Cardiac muscle cell (in vitro differentiated cells and primary cell): Measurements from ENCODE around the gene FBXL19. TPM values are rescaled to one million over a fixed set of nuclear protein-coding genes. Genes with fewer than 3 reads are reported as not detected.

ENCODE experiments used
- DNase-seq, 2 donors: peaks; one replicate each; pipeline versions ENCODE4 v3.0.0 to v3.0.0-alpha.2; 2010 to 2017; ENCODE audit warnings: low read depth in 1 of 2, low spot score in 1 of 2
- H3K27ac ChIP-seq: fragments of 200-600 bp; sonication (generic); 2 replicates; pipeline ENCODE4 v1.5.1; 2016
- H3K27me3 ChIP-seq: fragments of 200-600 bp; sonication (generic); 2 replicates; pipeline ENCODE4 v1.6.0; 2016; ENCODE audit warnings: control low read depth
- H3K36me3 ChIP-seq: fragments of 200-600 bp; sonication (generic); 2 replicates; pipeline ENCODE4 v1.5.1; 2016; ENCODE audit warnings: control low read depth
- H3K4me1 ChIP-seq: fragments of 200-600 bp; sonication (generic); 2 replicates; pipeline ENCODE4 v1.8.1; 2017; ENCODE audit warnings: low read depth, mild to moderate bottlenecking, mixed run types
- H3K4me3 ChIP-seq: fragments of 200-600 bp; sonication (generic); 2 replicates; pipeline ENCODE4 v1.5.1; 2016; ENCODE audit warnings: mild to moderate bottlenecking
- H3K9me3 ChIP-seq: fragments of 200-600 bp; sonication (generic); 2 replicates; pipeline ENCODE4 v1.5.1; 2017; ENCODE audit warnings: low read depth, mild to moderate bottlenecking, control low read depth
- polyA plus RNA-seq: library from polyadenylated mRNA; unstranded; fragments of >200 nt; fragmentation: Nextera tagmentation; extraction: Ambion mirVana; gene quantifications from 2 replicates; pipeline ENCODE4 v1.2.1, GENCODE V29; 2016
- total RNA-seq: library from RNA; depleted of rRNA; stranded (reverse); fragments of >200 nt; gene quantifications from 2 replicates; pipeline ENCODE4 v1.2.3, GENCODE V29; 2016
- TF ChIP-seq, protein P1 (sequence below): IDR thresholded peaks from 2 replicates; pipeline ENCODE4 v1.5.1; 2012; ENCODE audit warnings: low read depth, mild to moderate bottlenecking, low read length

FBXL19 gene
- total and polyA plus RNA-seq, 2 experiments from 2014 or later: 4.0 to 60.0 TPM

DNA sequence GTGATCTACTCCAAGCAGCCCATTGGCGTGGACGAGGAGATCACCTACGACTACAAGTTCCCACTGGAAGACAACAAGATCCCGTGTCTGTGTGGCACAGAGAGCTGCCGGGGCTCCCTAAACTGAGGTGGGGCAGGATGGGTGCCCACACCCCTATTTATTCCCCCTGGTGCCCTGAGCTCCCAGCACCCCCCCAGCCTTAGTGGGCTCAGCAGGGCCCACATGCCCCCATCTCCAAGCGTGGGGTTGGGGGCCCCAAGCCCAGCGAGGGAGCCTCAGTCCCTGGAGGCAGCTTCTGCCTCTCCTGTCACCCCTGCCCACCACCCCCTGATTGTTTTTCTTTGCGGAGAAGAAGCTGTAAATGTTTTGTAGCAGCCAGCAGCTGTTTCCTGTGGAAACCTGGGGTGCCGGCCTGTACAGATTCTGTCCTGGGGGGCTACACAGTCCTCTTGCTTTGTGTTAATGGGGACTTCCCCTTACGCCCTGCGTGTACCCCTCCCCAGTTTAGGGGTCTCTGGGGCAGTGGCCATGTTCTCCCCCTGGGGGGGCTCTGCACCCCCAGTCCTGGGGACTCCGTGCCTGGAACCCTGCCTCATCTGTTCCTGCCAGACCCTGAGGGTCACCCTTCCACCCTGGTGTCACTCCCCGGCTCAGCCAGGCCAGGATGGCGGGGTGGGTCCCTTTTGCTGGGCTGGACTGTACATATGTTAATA is 60.7 kb downstream of the FBXL19 start:
- TF ChIP-seq, protein P1, sequence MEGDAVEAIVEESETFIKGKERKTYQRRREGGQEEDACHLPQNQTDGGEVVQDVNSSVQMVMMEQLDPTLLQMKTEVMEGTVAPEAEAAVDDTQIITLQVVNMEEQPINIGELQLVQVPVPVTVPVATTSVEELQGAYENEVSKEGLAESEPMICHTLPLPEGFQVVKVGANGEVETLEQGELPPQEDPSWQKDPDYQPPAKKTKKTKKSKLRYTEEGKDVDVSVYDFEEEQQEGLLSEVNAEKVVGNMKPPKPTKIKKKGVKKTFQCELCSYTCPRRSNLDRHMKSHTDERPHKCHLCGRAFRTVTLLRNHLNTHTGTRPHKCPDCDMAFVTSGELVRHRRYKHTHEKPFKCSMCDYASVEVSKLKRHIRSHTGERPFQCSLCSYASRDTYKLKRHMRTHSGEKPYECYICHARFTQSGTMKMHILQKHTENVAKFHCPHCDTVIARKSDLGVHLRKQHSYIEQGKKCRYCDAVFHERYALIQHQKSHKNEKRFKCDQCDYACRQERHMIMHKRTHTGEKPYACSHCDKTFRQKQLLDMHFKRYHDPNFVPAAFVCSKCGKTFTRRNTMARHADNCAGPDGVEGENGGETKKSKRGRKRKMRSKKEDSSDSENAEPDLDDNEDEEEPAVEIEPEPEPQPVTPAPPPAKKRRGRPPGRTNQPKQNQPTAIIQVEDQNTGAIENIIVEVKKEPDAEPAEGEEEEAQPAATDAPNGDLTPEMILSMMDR: no peak

DNA sequence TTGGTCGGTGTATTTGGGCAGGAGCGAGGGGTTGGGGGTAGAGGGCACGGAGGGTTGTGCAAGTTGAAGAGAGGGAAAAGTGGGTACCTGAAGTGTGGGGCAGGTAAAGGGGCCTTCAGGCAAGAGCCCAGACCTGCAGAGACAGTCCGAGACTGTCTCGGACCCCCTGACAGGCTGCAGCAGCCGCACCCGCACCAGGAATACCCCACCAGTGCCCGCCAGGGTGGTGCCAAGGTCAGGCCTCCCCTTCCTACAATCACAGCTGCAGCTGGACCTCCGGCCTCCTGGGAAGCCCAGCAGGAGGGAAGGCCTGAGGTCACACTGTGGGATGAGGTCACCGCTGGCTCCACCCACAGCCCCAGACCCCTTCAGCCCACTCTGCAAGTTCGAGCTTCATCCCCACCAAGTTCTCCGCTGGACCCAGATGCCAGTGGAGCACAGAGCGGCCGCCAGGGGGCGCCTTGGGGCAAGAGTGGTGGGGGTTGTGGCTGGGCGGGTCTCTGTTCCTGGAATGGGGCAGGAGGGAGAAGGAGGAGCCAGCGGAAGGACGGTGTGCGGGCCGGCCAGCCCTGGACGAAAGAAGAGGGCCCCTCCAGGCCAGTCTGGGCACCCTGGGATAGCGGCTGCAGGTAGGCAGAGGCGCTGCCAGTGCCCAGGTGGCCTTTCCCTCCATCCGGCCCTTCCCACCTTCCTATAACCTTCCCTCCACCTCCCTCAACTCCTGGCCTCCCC is 61.5 kb downstream of the FBXL19 start, which contains the start of gene HSD3B7:
TSS of gene HSD3B7 (plus strand) at position 539 of the 732 bp plus-strand sequence. CDS start 452 bp downstream, outside the sequence.
- Histone ChIP-seq H3K36me3 (peaks cover 20% of the 10 kb centered on the region), H3K27me3 (no peaks in the 10 kb centered on the region), H3K4me1 (peaks cover 6% of the 10 kb centered on the region), H3K9me3 (no peaks in the 10 kb centered on the region), H3K27ac (no peak within 1 kb of the TSS), H3K4me3 (no peak within 1 kb of the TSS)
- peak; percentile 85 to 88 for DNase-seq
- TF ChIP-seq, protein P1: peak; percentile 91

More for the DNA sequence above, 60.7 kb downstream of the FBXL19 start:
- Histone ChIP-seq H3K4me1 (peaks cover 6% of the 10 kb centered on the region), H3K27me3 (no peaks in the 10 kb centered on the region), H3K27ac (no peak overlapping the region), H3K36me3 (peaks cover 28% of the 10 kb centered on the region), H3K4me3 (no peak overlapping the region), H3K9me3 (no peaks in the 10 kb centered on the region)
- no peak for DNase-seq

DNA sequence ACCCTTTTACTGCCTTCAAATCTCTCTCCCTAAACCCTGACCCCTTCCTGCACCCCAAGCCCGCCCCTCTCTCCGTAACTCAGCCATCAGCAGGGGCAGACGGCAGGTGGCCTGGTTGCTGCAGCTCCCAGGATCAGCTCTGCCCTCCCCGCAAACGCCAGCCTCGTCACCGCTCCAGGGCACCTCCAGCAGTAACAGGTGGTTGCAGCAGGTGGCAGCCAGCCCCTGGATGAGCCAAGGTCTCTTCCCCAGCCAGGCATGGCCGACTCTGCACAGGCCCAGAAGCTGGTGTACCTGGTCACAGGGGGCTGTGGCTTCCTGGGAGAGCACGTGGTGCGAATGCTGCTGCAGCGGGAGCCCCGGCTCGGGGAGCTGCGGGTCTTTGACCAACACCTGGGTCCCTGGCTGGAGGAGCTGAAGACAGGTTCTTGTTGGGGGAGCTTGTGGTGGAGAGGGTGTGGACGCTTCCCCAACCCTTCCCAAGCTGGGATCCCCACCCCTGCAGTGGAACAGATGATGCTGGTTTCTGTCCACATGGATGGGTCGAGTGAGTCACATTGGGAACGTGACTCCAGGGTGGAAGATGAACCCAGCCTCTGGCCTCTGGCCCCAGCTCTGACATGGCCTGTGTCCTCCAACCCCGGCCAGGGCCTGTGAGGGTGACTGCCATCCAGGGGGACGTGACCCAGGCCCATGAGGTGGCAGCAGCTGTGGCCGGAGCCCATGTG is 62.2 kb downstream of the FBXL19 start:
- Histone ChIP-seq H3K27ac (no peak overlapping the region), H3K4me3 (no peak overlapping the region), H3K27me3 (no peaks in the 10 kb centered on the region), H3K9me3 (no peaks in the 10 kb centered on the region), H3K4me1 (peaks cover 6% of the 10 kb centered on the region), H3K36me3 (peaks cover 13% of the 10 kb centered on the region)
- TF ChIP-seq, protein P1: no peak
- DNase-seq: peak in 1 of 2 donors; percentile 43

DNA sequence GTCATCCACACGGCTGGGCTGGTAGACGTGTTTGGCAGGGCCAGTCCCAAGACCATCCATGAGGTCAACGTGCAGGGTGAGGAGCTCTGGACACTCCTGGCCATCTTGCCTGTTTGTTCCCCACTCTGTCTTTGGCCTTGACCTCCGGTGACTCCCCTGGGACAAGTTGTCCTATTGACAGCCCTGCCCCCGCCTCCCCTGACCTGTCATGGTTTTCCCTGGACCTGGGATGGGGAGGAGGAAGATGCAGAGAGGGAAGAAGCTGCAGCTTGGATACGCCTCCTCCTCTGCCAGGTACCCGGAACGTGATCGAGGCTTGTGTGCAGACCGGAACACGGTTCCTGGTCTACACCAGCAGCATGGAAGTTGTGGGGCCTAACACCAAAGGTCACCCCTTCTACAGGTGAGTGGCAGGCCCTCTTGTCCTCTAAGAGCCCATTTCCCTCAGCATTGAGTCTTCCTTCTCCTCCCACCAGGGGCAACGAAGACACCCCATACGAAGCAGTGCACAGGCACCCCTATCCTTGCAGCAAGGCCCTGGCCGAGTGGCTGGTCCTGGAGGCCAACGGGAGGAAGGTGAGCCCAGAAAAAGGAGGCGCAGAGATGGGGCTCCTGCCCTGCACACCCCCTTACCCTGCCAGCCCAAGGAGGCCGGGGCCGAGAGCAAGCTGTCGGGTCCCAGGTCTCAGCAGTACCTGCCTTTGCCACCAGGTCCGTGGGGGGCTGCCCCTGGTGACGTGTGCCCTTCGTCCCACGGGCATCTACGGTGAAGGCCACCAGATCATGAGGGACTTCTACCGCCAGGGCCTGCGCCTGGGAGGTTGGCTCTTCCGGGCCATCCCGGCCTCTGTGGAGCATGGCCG is 63.0 kb downstream of the FBXL19 start:
- peaks cover 6% of the 10 kb centered on the region for H3K4me1 ChIP-seq
- no peaks in the 10 kb centered on the region for H3K9me3 ChIP-seq
- peaks cover 5% of the 10 kb centered on the region for H3K36me3 ChIP-seq
- no peaks in the 10 kb centered on the region for H3K27me3 ChIP-seq
- H3K27ac ChIP-seq: no peak overlapping the region
- H3K4me3 ChIP-seq: no peak overlapping the region
- TF ChIP-seq, protein P1: no peak
- DNase-seq: no peak
